TTC549 (cell line): Measurements from ENCODE around the gene NOP9.

Experiments used
- FAIRE-seq: peaks from 2 replicates; lab custom pipeline; 2012; peaks lifted over from hg19 to GRCh38; lab: Jason Lieb, UNC

NOP9 gene, protein sequence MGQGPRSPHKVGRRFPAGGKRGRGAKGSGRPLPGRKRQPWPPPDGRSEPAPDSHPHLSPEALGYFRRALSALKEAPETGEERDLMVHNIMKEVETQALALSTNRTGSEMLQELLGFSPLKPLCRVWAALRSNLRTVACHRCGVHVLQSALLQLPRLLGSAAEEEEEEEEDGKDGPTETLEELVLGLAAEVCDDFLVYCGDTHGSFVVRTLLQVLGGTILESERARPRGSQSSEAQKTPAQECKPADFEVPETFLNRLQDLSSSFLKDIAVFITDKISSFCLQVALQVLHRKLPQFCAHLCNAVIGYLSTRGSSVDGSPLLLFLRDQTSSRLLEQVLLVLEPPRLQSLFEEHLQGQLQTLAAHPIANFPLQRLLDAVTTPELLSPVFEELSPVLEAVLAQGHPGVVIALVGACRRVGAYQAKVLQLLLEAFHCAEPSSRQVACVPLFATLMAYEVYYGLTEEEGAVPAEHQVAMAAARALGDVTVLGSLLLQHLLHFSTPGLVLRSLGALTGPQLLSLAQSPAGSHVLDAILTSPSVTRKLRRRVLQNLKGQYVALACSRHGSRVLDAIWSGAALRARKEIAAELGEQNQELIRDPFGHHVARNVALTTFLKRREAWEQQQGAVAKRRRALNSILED

GRCh38 chr14:24299255-24300191, at the start of gene NOP9, which contains the start of gene DHRS1:
Gene NOP9 (plus strand): TSS chr14:24299850. CDS start chr14:24299955, 105 bp downstream.
Gene DHRS1 (minus strand): TSS chr14:24299780. CDS start chr14:24299106, 674 bp downstream.
- no peak for FAIRE-seq

DNA sequence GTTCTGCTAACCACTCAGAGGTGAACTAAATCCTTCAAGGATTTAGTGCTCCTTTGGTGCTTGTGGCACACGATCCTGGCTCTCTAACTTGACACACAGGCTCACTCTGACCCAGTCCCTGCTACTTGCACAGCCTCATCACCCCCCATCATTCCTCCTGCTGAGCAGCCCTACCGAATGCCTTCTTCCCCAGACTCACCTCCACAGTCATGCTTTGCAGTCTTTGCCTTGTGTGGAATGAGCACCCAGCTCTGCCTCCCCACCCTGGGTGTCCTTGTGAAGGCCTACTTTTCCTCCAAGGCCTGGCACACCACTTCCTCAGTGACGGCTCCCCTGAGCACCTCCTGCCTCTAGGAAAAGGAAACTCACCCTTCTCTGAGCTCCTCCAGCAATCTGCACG, 49.3 kb upstream of the NOP9 start:
- no peak for FAIRE-seq

GRCh38 chr14:24251880-24252288, 47.8 kb upstream of the NOP9 start:
- no peak for FAIRE-seq

GRCh38 chr14:24252289-24253124, 47.1 kb upstream of the NOP9 start:
- no peak for FAIRE-seq

DNA sequence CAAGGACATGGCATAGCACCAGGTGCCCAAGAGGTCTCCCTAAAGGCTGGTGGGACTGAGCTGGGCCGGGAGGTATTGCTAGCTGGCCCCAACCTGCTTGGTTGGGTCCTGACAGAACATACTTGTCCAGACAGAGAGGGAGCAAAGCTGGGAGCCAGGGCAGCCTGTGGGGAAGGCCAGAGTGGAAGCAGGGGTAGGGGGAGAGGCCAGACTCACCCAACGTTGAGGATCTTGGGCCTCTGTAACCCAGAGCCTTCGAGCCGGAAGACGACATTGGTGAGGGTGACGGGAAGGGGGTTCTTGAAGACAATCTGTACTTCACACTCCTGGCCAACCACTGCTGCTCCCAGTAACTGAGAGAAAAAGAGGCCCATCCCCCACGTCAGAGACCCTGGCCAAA, 45.7 kb upstream of the NOP9 start:
- no peak for FAIRE-seq

DNA sequence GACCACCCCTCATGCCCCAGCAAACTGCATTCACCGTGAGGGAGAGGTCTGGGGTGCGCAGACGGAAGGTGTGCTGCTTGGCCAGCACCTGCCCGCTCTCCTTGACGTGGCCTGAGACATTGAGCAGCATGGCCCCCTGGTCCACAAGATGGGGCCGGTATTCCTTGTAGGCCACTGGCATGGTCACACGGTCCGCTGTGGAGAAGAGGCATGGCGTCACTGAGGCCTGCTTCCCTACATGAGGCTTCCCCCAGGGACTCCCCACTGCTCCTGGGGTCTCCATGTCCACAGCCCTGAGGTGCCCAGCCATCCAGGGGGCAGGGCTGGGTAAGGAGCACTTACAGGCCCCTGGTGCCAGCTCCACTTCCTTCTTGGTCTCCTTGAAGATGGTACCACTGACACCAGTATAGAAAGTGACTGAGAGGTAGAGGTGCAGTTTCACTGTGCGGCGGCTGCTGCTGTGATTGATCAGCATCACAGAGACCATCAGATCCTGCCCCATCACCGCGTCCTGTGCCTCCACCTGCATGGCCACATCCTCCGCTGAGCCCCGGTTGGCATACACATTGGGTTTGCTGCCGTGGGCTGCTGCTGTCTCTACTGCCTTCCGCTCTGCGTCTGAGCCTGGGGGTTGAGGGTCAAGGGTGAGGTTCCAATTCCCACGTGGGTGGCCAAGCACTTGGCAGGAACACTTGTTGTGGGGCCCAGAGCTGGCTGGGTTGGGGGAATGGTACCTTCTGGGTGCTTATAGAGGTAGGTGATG, 44.8 kb upstream of the NOP9 start:
- FAIRE-seq: no peak

DNA sequence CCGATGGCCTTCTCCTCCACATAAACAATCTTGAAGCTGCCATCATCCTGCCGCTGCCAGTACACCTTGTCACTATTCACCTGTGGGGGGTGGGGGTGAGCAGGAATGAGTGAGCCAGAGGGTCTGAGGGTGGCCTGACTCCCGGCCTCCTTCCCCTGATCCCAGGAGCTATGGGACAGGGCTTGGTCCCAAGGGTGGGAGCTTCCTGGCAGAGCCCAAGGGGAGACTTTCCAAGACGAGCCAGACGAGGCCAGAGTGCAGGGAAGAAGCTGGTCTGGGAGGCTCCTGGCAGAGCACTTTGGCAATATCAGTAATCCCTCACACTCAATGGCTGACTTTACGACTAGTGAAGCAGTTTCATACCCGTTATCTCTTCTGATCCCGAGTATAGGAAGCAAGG, 44.2 kb upstream of the NOP9 start:
- FAIRE-seq: no peak

- FAIRE-seq: no peak
Observed at GRCh38 chr14:24255931-24256711, 43.5 kb upstream of the NOP9 start.

DNA sequence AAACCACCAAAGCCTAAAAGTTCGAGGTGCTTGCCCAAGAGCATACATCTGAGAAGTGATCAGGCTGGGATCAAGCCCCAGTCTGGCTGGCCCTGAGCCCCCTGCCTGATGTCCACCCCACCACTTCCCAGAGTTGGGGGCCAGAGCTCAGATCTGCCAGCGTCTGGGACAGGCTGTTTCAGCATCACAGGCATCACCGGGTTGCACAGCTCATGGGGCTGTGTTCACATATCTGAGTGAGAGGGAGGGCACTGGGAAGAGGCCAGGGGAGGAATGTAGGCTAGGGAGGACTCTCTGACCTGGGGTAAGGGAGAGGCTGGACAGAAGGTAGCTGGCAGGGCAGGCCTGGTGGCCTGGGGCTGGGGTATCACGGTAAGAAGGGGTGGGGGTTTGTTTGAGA, 42.7 kb upstream of the NOP9 start:
- FAIRE-seq: no peak

GRCh38 chr14:24258119-24258518, 41.5 kb upstream of the NOP9 start:
- FAIRE-seq: no peak

GRCh38 chr14:24258548-24259265, 40.9 kb upstream of the NOP9 start:
- no peak for FAIRE-seq

GRCh38 chr14:24259282-24260025, 40.2 kb upstream of the NOP9 start:
- no peak for FAIRE-seq

- no peak for FAIRE-seq
Observed at GRCh38 chr14:24260026-24260779, 39.4 kb upstream of the NOP9 start.

- no peak for FAIRE-seq
Observed at GRCh38 chr14:24260780-24261157, 38.9 kb upstream of the NOP9 start.

DNA sequence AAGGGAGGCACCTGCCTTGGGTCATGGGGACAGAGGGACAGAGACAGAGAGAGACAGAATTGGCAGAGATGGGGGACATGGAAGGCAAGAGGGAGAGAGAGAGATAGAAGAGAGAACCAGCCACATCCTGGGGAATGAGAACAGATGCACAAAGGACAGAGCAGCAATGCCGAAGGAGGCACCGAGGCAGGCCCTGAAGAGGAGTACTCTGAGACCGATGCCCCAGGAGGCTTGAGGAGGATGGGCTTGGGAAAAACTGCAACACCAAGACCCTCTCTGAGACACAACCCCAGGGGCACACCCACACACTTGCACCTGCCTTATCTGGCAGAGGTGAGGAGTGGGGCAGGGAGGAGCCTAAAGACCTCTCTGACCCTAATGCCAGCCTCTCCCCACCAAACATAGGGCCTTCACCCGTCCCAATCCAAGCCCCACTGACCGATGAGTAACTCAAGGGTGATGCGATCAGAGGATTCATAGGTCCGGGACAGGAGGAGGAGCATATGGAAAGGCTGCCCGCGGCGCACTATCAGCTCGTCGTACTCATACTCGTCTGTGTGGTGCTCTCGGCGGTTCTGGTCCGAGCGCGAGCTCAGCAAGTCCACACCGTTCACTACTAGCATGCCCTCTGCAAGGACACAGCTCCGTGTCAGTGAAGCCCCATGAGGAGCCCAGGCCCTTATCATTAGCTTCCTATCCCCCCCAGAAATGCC, 38.2 kb upstream of the NOP9 start:
- FAIRE-seq: no peak

DNA sequence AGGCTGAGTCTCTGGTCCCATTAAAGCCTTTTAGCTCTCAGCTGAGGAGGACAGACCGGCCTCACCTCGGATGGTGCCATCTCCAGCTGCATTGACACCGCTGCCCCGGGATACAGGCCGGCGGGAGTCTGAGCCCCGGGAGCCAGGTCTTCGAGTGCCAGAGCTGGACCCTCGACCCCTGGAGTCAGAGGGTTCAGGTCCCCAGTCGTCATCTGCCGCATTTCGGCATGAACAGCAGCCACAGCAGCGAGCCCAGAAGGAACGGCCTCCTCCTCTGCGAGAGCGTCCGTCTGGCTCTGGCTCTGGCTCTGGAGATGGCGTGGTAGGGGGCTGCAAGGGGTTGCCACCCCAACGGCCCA, 37.7 kb upstream of the NOP9 start:
- FAIRE-seq: no peak
